PC-3 (cell line): ENCODE measurements around the gene EML3. TPM values are rescaled to one million over a fixed set of nuclear protein-coding genes. Genes with fewer than 3 reads are reported as not detected.
A peak's percentile ranks its signal among the peaks of the same experiment; 100 is the strongest.

Experiments
- ATAC-seq: fragments of 200-7000 bp; cut with Tn5 transposase; 2 replicates; pipeline ENCODE4 v1.9.1; 2020; ENCODE audit warnings: mild to moderate bottlenecking, moderate library complexity
- BruUV-seq: library from RNA; stranded (reverse); fragments of 400-500 nt; replicated peaks from 2 replicates; lab custom pipeline; 2021; lab: Mats Ljungman, UMichigan
- CTCF ChIA-PET: fragments of 300-600 bp; sonication (Branson Sonifier 250); formaldehyde crosslinking; loops from one replicate; lab custom pipeline; 2022; ENCODE audit warnings: antibody characterized with exemption; lab: Charles Lee
- POLR2A ChIA-PET: fragments of 300-600 bp; sonication (Branson Sonifier 250); formaldehyde crosslinking; loops from one replicate; lab custom pipeline; 2022; ENCODE audit warnings: antibody characterized with exemption; ENCODE audit not compliant: unreplicated experiment; lab: Charles Lee
- DNase-seq: peaks from one replicate; pipeline ENCODE4 v3.0.0-alpha.2; 2015
- H2AFZ ChIP-seq: fragments of 300-600 bp; sonication (generic); 2 replicates; pipeline ENCODE4 v1.6.0; 2016; ENCODE audit warnings: antibody characterized with exemption, low read length
- H3F3A ChIP-seq: fragments of 300-600 bp; sonication (generic); one replicate; pipeline ENCODE4 v1.6.0; 2017; ENCODE audit warnings: antibody characterized with exemption, low read length, control low read depth, mild to moderate bottlenecking; ENCODE audit not compliant: unreplicated experiment
- H3K27ac ChIP-seq: fragments of 300-600 bp; sonication (generic); 2 replicates; pipeline ENCODE4 v1.5.1; 2016; ENCODE audit warnings: mild to moderate bottlenecking, low read length
- H3K27me3 ChIP-seq: fragments of 300-600 bp; sonication (generic); 2 replicates; pipeline ENCODE4 v1.6.1; 2016; ENCODE audit warnings: low read length, mixed read lengths
- H3K36me3 ChIP-seq: fragments of 300-600 bp; sonication (generic); 2 replicates; pipeline ENCODE4 v1.6.1; 2016; ENCODE audit warnings: low read depth, mixed run types, low read length, mixed read lengths
- H3K4me1 ChIP-seq: fragments of 300-600 bp; sonication (generic); 2 replicates; pipeline ENCODE4 v1.5.1; 2016; ENCODE audit warnings: low read length; ENCODE audit not compliant: insufficient read depth
- H3K4me2 ChIP-seq: fragments of 300-600 bp; sonication (generic); 2 replicates; pipeline ENCODE4 v1.6.0; 2016; ENCODE audit warnings: low read length
- H3K4me3 ChIP-seq: fragments of 300-600 bp; sonication (generic); 2 replicates; pipeline ENCODE4 v1.5.1; 2016; ENCODE audit warnings: mild to moderate bottlenecking, low read length, mixed read lengths
- H3K79me2 ChIP-seq: fragments of 300-600 bp; sonication (generic); 2 replicates; pipeline ENCODE4 v1.6.1; 2017; ENCODE audit warnings: low read length, mixed read lengths
- H3K9ac ChIP-seq: fragments of 300-600 bp; sonication (generic); 2 replicates; pipeline ENCODE4 v1.6.0; 2016; ENCODE audit warnings: mild to moderate bottlenecking, low read length
- H3K9me2 ChIP-seq: fragments of 300-600 bp; sonication (generic); replicated peaks from 2 replicates; pipeline ENCODE4 v1.6.1; 2016; ENCODE audit warnings: mixed run types, low read length, mixed read lengths
- H3K9me3 ChIP-seq: fragments of 300-600 bp; sonication (generic); 2 replicates; pipeline ENCODE4 v1.6.1; 2016; ENCODE audit warnings: low read length, mixed read lengths
- H4K20me1 ChIP-seq: fragments of 300-600 bp; sonication (generic); 2 replicates; pipeline ENCODE4 v1.6.1; 2016; ENCODE audit warnings: low read length, mixed read lengths
- CTCF ChIP-seq: fragments of 300-600 bp; sonication (generic); conservative IDR thresholded peaks from 2 replicates; pipeline ENCODE4 v1.5.1; 2017; ENCODE audit warnings: antibody characterized with exemption, low read depth, mild to moderate bottlenecking, low read length
- EZH2 ChIP-seq: fragments of 300-600 bp; sonication (generic); IDR thresholded peaks from one replicate; pipeline ENCODE4 v1.6.1; 2017; ENCODE audit warnings: antibody characterized with exemption, mild to moderate bottlenecking, low read length; ENCODE audit not compliant: unreplicated experiment
- EZH2phosphoT487 ChIP-seq: fragments of 300-600 bp; sonication (generic); IDR thresholded peaks from 2 replicates; pipeline ENCODE4 v1.6.1; 2018; ENCODE audit warnings: mild to moderate bottlenecking, antibody characterized with exemption, low read length, borderline replicate concordance
- intact Hi-C: fragments of 100-400 bp; cut with micrococcal nuclease; formaldehyde crosslinking; loops from 2 replicates; pipeline ENCODE4 v1.9.0; 2023
- total RNA-seq: library from RNA; depleted of rRNA; stranded (reverse); fragments of >200 nt; gene quantifications from 2 replicates; pipeline ENCODE4 v1.2.3, GENCODE V29; 2014

EML3 gene
- total RNA-seq, 1 experiment from 2014 or later, result 32.8 TPM

GRCh38 chr11:62556108-62556874, 56.3 kb downstream of the EML3 start:
- Histone ChIP-seq H3K36me3 (peaks cover 20% of the 10 kb centered on the region), H3K4me2 (peak overlapping the region; percentile 90), H4K20me1 (0 out of 2 replicates have a peak, but pooled peaks cover 2% of the 10 kb centered on the region), H2AFZ (peak overlapping the region; percentile 25; the same call in 1 of the 2 replicates), H3K27me3 (no peaks in the 10 kb centered on the region), H3K9me3 (no peaks in the 10 kb centered on the region), H3F3A (peaks cover 10% of the 10 kb centered on the region), H3K79me2 (peaks cover 22% of the 10 kb centered on the region), H3K9me2 (no peaks in the 10 kb centered on the region), H3K27ac (peak overlapping the region; percentile 94), H3K9ac (peak overlapping the region; percentile 50), H3K4me1 (peaks cover 98% of the 10 kb centered on the region), H3K4me3 (peak overlapping the region; percentile 26; the same call in 1 of the 2 replicates)
- ATAC-seq, result peak; percentile 39
- no peak for TF ChIP-seq CTCF
- TF ChIP-seq EZH2, result no peak
- TF ChIP-seq EZH2phosphoT487, result no peak
- no TSS peak for BruUV-seq
- ChIA-PET CTCF (interaction anchor here (1.3 to 3.3 kb wide), 3 partner anchors 13 to 161 kb away, joined by 4 to 26 read pairs (median 5); partner anchors contain the start of gene TUT1), POLR2A (interaction anchor here (0.6 to 1.4 kb wide), 5 partner anchors 9 to 740 kb away, joined by 3 to 13 read pairs (median 5); partner anchors contain the start of genes AHNAK and TUT1)
- intact Hi-C loops, result loop anchor here (10.0 kb wide), 1 partner anchor 581 kb away; no protein-coding TSS in a partner anchor
- DNase-seq, result peak; percentile 98

GRCh38 chr11:62555464-62556107, 57.0 kb downstream of the EML3 start:
- Histone ChIP-seq H3K4me3 (peak overlapping the region; percentile 26; the same call in 1 of the 2 replicates), H3F3A (peaks cover 10% of the 10 kb centered on the region), H4K20me1 (no peaks in the 10 kb centered on the region), H3K9ac (peak overlapping the region; percentile 50), H3K27me3 (no peaks in the 10 kb centered on the region), H3K4me1 (peaks cover 91% of the 10 kb centered on the region), H3K4me2 (peak overlapping the region; percentile 90), H3K9me3 (no peaks in the 10 kb centered on the region), H3K9me2 (no peaks in the 10 kb centered on the region), H3K36me3 (peaks cover 20% of the 10 kb centered on the region), H3K79me2 (peaks cover 22% of the 10 kb centered on the region), H3K27ac (peak overlapping the region; percentile 94), H2AFZ (no peak overlapping the region)
- BruUV-seq, result no TSS peak
- POLR2A ChIA-PET, result interaction anchor here (0.6 to 1.3 kb wide), 3 partner anchors 9 to 741 kb away, joined by 3 to 5 read pairs (median 3); partner anchors contain the start of gene AHNAK
- DNase-seq (peak; percentile 50), ATAC-seq (no peak)
- intact Hi-C loops, result loop anchor here (10.0 kb wide), 1 partner anchor 581 kb away; no protein-coding TSS in a partner anchor
- CTCF ChIA-PET, result interaction anchor here (3.3 kb wide), 1 partner anchor 12 kb away, joined by 26 read pairs; no protein-coding TSS in a partner anchor
- TF ChIP-seq EZH2 (no peak), EZH2phosphoT487 (no peak), CTCF (no peak)
